Sigmoid colon (tissue), 3 donors: ENCODE data around the gene DPH3.

Experiments used
- CTCF ChIP-seq, 4 experiments: fragments of 450-650 bp in 3 of 4; fragments of 200-600 bp in 1 of 4; IDR thresholded peaks; one replicate each; pipeline ENCODE4 v1.5.1; 2016 to 2019; ENCODE audit warnings: antibody characterized with exemption in 4 of 4, mild to moderate bottlenecking in 3 of 4, moderate library complexity in 2 of 4
- POLR2A ChIP-seq, 2 donors: fragments of 450-650 bp; IDR thresholded peaks; one replicate each; pipeline ENCODE4 v1.6.1; 2016; ENCODE audit warnings: antibody characterized with exemption in 2 of 2, mild to moderate bottlenecking in 2 of 2, moderate library complexity in 2 of 2

GRCh38 chr3:16211176-16211904, 53.4 kb downstream of the DPH3 start:
- no peak for TF ChIP-seq POLR2A (IDR thresholded peaks at IDR 0.05)
- TF ChIP-seq CTCF (IDR thresholded peaks at IDR 0.05), result no peak
